ENCODE data around the gene HS3ST3A1.

HS3ST3A1 gene

DNA sequence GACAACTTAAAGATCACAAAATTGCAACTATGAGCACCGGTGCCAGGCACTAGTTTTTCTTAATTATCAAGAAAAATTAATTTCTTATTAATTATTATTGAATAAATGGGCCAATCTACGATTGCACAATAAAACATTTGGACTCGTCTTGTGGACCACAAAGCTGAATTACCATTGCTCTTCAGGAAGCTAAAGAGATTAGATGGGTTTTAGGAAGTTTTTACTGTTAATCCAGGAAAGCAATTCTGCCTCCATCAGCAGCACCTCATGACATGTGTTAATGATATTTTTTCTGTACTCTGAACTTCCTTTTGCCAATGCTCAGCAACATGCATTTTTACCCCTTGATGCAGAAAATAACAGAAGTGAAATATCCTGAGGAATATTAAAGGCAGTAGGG, 37.9 kb downstream of the HS3ST3A1 start:
- no peak overlapping the region for H3K4me2 ChIP-seq (ENCODE audit: low read length)
- H3K27me3 ChIP-seq (ENCODE audit: control insufficient read depth, low read length) = no peaks in the 10 kb centered on the region
- no peaks in the 10 kb centered on the region for H3K9me2 ChIP-seq (replicated peaks; ENCODE audit: control insufficient read depth, low read length)
- H3K4me3 ChIP-seq (ENCODE audit: low read length) = no peak overlapping the region
- no peaks in the 10 kb centered on the region for H3F3A ChIP-seq (ENCODE audit: control insufficient read depth, insufficient read depth)
- TF ChIP-seq, protein P1, sequence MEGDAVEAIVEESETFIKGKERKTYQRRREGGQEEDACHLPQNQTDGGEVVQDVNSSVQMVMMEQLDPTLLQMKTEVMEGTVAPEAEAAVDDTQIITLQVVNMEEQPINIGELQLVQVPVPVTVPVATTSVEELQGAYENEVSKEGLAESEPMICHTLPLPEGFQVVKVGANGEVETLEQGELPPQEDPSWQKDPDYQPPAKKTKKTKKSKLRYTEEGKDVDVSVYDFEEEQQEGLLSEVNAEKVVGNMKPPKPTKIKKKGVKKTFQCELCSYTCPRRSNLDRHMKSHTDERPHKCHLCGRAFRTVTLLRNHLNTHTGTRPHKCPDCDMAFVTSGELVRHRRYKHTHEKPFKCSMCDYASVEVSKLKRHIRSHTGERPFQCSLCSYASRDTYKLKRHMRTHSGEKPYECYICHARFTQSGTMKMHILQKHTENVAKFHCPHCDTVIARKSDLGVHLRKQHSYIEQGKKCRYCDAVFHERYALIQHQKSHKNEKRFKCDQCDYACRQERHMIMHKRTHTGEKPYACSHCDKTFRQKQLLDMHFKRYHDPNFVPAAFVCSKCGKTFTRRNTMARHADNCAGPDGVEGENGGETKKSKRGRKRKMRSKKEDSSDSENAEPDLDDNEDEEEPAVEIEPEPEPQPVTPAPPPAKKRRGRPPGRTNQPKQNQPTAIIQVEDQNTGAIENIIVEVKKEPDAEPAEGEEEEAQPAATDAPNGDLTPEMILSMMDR (IDR thresholded peaks at IDR 0.05; ENCODE audit: low read depth, low read length, poor library complexity, severe bottlenecking) = no peak
- no peak for TF ChIP-seq EZH2phosphoT487 (IDR thresholded peaks at IDR 0.05; ENCODE audit: borderline replicate concordance, low read length)
- H3K36me3 ChIP-seq (ENCODE audit: control insufficient read depth, low read length) = no peaks in the 10 kb centered on the region
- H4K20me1 ChIP-seq (ENCODE audit: control insufficient read depth, insufficient read depth, low read depth, low read length) = no peaks in the 10 kb centered on the region
- no peaks in the 10 kb centered on the region for H3K79me2 ChIP-seq (ENCODE audit: control insufficient read depth, low read length)
- H3K9me3 ChIP-seq (ENCODE audit: control insufficient read depth, insufficient read depth, low read length) = no peaks in the 10 kb centered on the region
- H3K27ac ChIP-seq (ENCODE audit: low read depth, low read length) = no peak overlapping the region
- no peaks in the 10 kb centered on the region for H3K4me1 ChIP-seq (ENCODE audit: control insufficient read depth, low read length)

DNA sequence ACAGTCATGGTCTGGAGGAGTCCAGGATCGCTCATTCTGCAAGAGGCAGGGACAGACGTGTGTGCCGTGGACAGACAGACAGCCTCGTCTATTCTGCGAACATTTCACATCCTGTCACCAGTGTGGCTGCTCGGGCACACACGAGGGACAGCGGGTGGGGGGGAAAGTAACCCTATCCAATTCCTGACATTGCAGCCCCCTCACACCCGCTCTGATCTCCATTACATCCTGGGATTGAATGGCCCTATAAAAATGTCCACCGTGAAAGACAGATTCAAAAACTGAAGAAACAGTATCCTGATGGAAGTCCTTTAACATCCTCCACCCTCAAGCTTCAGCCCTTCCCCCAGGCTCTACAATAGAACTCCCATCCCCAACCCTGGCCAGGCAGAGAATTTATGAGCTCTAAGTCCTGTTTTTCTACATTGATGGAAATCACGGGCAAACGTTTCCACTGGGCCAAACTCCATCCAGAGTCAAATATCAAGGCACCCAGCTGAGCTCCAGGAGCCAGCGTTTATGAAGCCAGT, 39.4 kb downstream of the HS3ST3A1 start:
- H3K9me2 ChIP-seq (replicated peaks; ENCODE audit: control insufficient read depth, low read length) = no peaks in the 10 kb centered on the region
- no peaks in the 10 kb centered on the region for H3K9me3 ChIP-seq (ENCODE audit: control insufficient read depth, insufficient read depth, low read length)
- H3K36me3 ChIP-seq (ENCODE audit: control insufficient read depth, low read length) = no peaks in the 10 kb centered on the region
- no peak overlapping the region for H3K27ac ChIP-seq (ENCODE audit: low read depth, low read length)
- H3K4me2 ChIP-seq (ENCODE audit: low read length) = no peak overlapping the region
- no peak overlapping the region for H3K4me3 ChIP-seq (ENCODE audit: low read length)
- no peaks in the 10 kb centered on the region for H3K4me1 ChIP-seq (ENCODE audit: control insufficient read depth, low read length)
- H3K27me3 ChIP-seq (ENCODE audit: control insufficient read depth, low read length) = no peaks in the 10 kb centered on the region
- TF ChIP-seq, protein P1 (IDR thresholded peaks at IDR 0.05; ENCODE audit: low read depth, low read length, poor library complexity, severe bottlenecking) = no peak
- TF ChIP-seq EZH2phosphoT487 (IDR thresholded peaks at IDR 0.05; ENCODE audit: borderline replicate concordance, low read length) = no peak
- H3F3A ChIP-seq (ENCODE audit: control insufficient read depth, insufficient read depth) = no peaks in the 10 kb centered on the region
- H4K20me1 ChIP-seq (ENCODE audit: control insufficient read depth, insufficient read depth, low read depth, low read length) = no peaks in the 10 kb centered on the region
- no peaks in the 10 kb centered on the region for H3K79me2 ChIP-seq (ENCODE audit: control insufficient read depth, low read length)

DNA sequence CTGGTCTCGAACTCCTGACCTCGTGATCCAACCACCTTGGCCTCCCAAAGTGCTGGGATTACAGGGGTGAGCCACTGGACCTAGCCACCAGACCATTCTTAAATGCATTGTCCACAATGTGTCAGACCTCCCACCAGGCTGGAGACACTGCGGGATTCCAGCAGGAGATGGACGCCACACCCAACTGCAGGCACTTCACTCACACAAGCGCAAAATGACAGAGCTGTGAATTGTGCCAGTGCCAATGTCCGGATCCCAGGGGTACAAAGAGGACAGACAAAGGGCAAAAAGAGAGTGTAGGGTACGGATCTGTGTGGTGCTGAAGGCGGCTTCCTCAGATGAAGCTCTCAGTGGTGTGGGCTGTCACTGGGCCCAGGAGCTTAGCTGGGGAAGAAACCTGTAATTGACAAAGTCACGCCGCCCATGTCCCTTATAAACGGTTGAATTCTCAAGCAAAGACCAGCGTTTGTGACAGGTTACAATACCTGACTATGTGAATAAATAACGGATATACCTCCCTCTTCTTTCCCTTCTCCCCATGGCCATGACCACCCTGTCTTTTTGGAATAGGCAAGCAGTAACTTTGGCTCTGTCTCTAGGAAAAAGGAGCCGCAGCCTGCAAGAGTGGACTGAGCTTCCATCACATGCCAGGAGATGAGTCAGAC, 40.0 kb downstream of the HS3ST3A1 start:
- H3K9me2 ChIP-seq (replicated peaks; ENCODE audit: control insufficient read depth, low read length) = no peaks in the 10 kb centered on the region
- TF ChIP-seq EZH2phosphoT487 (IDR thresholded peaks at IDR 0.05; ENCODE audit: borderline replicate concordance, low read length) = no peak
- TF ChIP-seq, protein P1 (IDR thresholded peaks at IDR 0.05; ENCODE audit: low read depth, low read length, poor library complexity, severe bottlenecking) = no peak
- H3K9me3 ChIP-seq (ENCODE audit: control insufficient read depth, insufficient read depth, low read length) = no peaks in the 10 kb centered on the region
- no peaks in the 10 kb centered on the region for H3K79me2 ChIP-seq (ENCODE audit: control insufficient read depth, low read length)
- H3K27me3 ChIP-seq (ENCODE audit: control insufficient read depth, low read length) = no peaks in the 10 kb centered on the region
- no peaks in the 10 kb centered on the region for H3K36me3 ChIP-seq (ENCODE audit: control insufficient read depth, low read length)
- no peak overlapping the region for H3K4me3 ChIP-seq (ENCODE audit: low read length)
- no peaks in the 10 kb centered on the region for H4K20me1 ChIP-seq (ENCODE audit: control insufficient read depth, insufficient read depth, low read depth, low read length)
- no peaks in the 10 kb centered on the region for H3F3A ChIP-seq (ENCODE audit: control insufficient read depth, insufficient read depth)
- H3K4me1 ChIP-seq (ENCODE audit: control insufficient read depth, low read length) = no peaks in the 10 kb centered on the region
- H3K27ac ChIP-seq (ENCODE audit: low read depth, low read length) = no peak overlapping the region
- no peak overlapping the region for H3K4me2 ChIP-seq (ENCODE audit: low read length)

Measured in DOHH2 (cell line).